DOHH2 (cell line): Measurements from ENCODE around the gene RASA2.

ENCODE experiments used
- CTCF ChIP-seq: fragments of 200-600 bp; sonication (generic); IDR thresholded peaks from one replicate; pipeline ENCODE4 v1.5.1; 2014; ENCODE audit warnings: antibody characterized with exemption, mild to moderate bottlenecking, low read depth, low read length; ENCODE audit not compliant: poor library complexity, severe bottlenecking
- EZH2phosphoT487 ChIP-seq: fragments of 200-600 bp; sonication (generic); IDR thresholded peaks from 2 replicates; pipeline ENCODE4 v1.6.1; 2017; ENCODE audit warnings: borderline replicate concordance, mild to moderate bottlenecking, antibody characterized with exemption, low read length, moderate library complexity, mixed read lengths

GRCh38 chr3:141552440-141552991, 65.7 kb downstream of the RASA2 start:
- TF ChIP-seq CTCF (no peak), EZH2phosphoT487 (no peak)
